IMR-90 (cell line): Measurements from ENCODE around the gene ZSCAN5C.

Experiments
- CHD1 ChIP-seq: IDR thresholded peaks from 2 replicates; pipeline ENCODE4 v1.6.1; 2012; ENCODE audit warnings: low read depth, low read length, improper control_type of control experiment
- FOS ChIP-seq: fragments of 150-350 bp; IDR thresholded peaks from 2 replicates; pipeline ENCODE4 v1.6.1; 2016; ENCODE audit warnings: low read depth, low read length
- MAZ ChIP-seq: IDR thresholded peaks from 2 replicates; pipeline ENCODE4 v1.6.1; 2012; ENCODE audit warnings: low read depth, mild to moderate bottlenecking, low read length, improper control_type of control experiment, moderate library complexity, borderline replicate concordance
- MXI1 ChIP-seq: IDR thresholded peaks from 2 replicates; pipeline ENCODE4 v1.6.1; 2012; ENCODE audit warnings: low read depth, mild to moderate bottlenecking, low read length, moderate library complexity, borderline replicate concordance
- NFE2L2 ChIP-seq: fragments of 150-350 bp; IDR thresholded peaks from 2 replicates; pipeline ENCODE4 v1.6.1; 2016; ENCODE audit warnings: low read depth, mild to moderate bottlenecking, low read length
- POLR2A ChIP-seq: IDR thresholded peaks from 2 replicates; pipeline ENCODE4 v1.6.1; 2012; ENCODE audit warnings: mild to moderate bottlenecking, low read depth, low read length
- RFX5 ChIP-seq: IDR thresholded peaks from 2 replicates; pipeline ENCODE4 v1.8.0; 2012; ENCODE audit warnings: low read depth, mild to moderate bottlenecking, low read length, moderate library complexity
- SMC3 ChIP-seq: fragments of 150-350 bp; IDR thresholded peaks from 2 replicates; pipeline ENCODE4 v1.6.1; 2016; ENCODE audit warnings: low read depth, mild to moderate bottlenecking, antibody characterized with exemption, low read length, moderate library complexity
- TF ChIP-seq, protein P1 (sequence below): conservative IDR thresholded peaks from 2 replicates; pipeline ENCODE4 v1.5.1; 2012; ENCODE audit warnings: mild to moderate bottlenecking, low read depth, low read length, improper control_type of control experiment

GRCh38 chr19:56177564-56178243 lies 24.4 kb upstream of the ZSCAN5C start:
- TF ChIP-seq, protein P1, sequence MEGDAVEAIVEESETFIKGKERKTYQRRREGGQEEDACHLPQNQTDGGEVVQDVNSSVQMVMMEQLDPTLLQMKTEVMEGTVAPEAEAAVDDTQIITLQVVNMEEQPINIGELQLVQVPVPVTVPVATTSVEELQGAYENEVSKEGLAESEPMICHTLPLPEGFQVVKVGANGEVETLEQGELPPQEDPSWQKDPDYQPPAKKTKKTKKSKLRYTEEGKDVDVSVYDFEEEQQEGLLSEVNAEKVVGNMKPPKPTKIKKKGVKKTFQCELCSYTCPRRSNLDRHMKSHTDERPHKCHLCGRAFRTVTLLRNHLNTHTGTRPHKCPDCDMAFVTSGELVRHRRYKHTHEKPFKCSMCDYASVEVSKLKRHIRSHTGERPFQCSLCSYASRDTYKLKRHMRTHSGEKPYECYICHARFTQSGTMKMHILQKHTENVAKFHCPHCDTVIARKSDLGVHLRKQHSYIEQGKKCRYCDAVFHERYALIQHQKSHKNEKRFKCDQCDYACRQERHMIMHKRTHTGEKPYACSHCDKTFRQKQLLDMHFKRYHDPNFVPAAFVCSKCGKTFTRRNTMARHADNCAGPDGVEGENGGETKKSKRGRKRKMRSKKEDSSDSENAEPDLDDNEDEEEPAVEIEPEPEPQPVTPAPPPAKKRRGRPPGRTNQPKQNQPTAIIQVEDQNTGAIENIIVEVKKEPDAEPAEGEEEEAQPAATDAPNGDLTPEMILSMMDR, result no peak
- TF ChIP-seq POLR2A, result no peak
- no peak for TF ChIP-seq SMC3
- no peak for TF ChIP-seq FOS
- TF ChIP-seq RFX5, result no peak
- TF ChIP-seq MXI1, result no peak
- no peak for TF ChIP-seq MAZ
- TF ChIP-seq NFE2L2, result no peak
- no peak for TF ChIP-seq CHD1
